HepG2 (cell line): ENCODE measurements around the gene ZNF25. TPM values are rescaled to one million over a fixed set of nuclear protein-coding genes. Genes with fewer than 3 reads are reported as not detected.

Source experiments
- CERS6 ChIP-seq: sonication (generic); formaldehyde crosslinking; IDR thresholded peaks from 2 replicates; pipeline ENCODE4 v1.5.0; 2020; ENCODE audit warnings: missing genetic modification reagents
- MAFK ChIP-seq, 2 experiments: IDR thresholded peaks in 1 of 2; conservative IDR thresholded peaks in 1 of 2; 2 replicates each; pipeline ENCODE4 v1.6.1; 2011; ENCODE audit warnings: improper control_type of control experiment in 2 of 2, low read length in 2 of 2
- MIER3 ChIP-seq: IDR thresholded peaks from 2 replicates; pipeline ENCODE4 v1.6.1; 2016; ENCODE audit warnings: missing compliant biosample characterization, borderline replicate concordance
- MXI1 ChIP-seq: IDR thresholded peaks from 3 replicates; pipeline ENCODE4 v1.6.1; 2012; ENCODE audit warnings: low read depth, low read length, inconsistent platforms, borderline replicate concordance
- MYNN ChIP-seq: sonication (generic); formaldehyde crosslinking; IDR thresholded peaks from 2 replicates; pipeline ENCODE4 v1.4.0; 2020; ENCODE audit warnings: mild to moderate bottlenecking, low read depth, missing genetic modification reagents
- NR2F6 ChIP-seq, 2 experiments: IDR thresholded peaks; 2 replicates each; pipeline ENCODE4 v1.6.1; 2016; ENCODE audit warnings: antibody characterized with exemption in 1 of 2, mild to moderate bottlenecking in 1 of 2
- RAD21 ChIP-seq: fragments of 450-650 bp; formaldehyde crosslinking; IDR thresholded peaks from 2 replicates; pipeline ENCODE4 v1.5.0; 2020; ENCODE audit warnings: mild to moderate bottlenecking
- SMYD3 ChIP-seq: sonication (generic); formaldehyde crosslinking; IDR thresholded peaks from 2 replicates; pipeline ENCODE4 v1.8.1; 2023; ENCODE audit warnings: mild to moderate bottlenecking, missing genetic modification reagents
- SRY ChIP-seq: sonication (generic); formaldehyde crosslinking; IDR thresholded peaks from 2 replicates; pipeline ENCODE4 v1.8.0; 2022; ENCODE audit warnings: mild to moderate bottlenecking, missing genetic modification reagents
- TEAD3 ChIP-seq: optimal IDR thresholded peaks from 2 replicates; pipeline ENCODE3; 2016; ENCODE audit warnings: borderline replicate concordance
- USF2 ChIP-seq, 2 experiments: sonication (generic) in 1 of 2; formaldehyde crosslinking in 1 of 2; IDR thresholded peaks; 2 replicates each; pipeline versions ENCODE4 v1.5.1 to v1.6.1; 2011 to 2020; ENCODE audit warnings: borderline replicate concordance in 1 of 2, low read depth in 1 of 2, low read length in 1 of 2, mild to moderate bottlenecking in 1 of 2, missing genetic modification reagents in 1 of 2, moderate library complexity in 1 of 2
- ZBTB25 ChIP-seq: IDR thresholded peaks from 2 replicates; pipeline ENCODE4 v1.6.1; 2018; ENCODE audit warnings: missing genetic modification reagents
- ZFX ChIP-seq: sonication (generic); formaldehyde crosslinking; IDR thresholded peaks from 2 replicates; pipeline ENCODE4 v1.4.0; 2020; ENCODE audit warnings: mild to moderate bottlenecking, low read depth, missing genetic modification reagents, moderate library complexity
- ZMYM4 ChIP-seq: sonication (generic); formaldehyde crosslinking; IDR thresholded peaks from 2 replicates; pipeline ENCODE4 v1.8.1; 2023; ENCODE audit warnings: mild to moderate bottlenecking, missing genetic modification reagents
- ZNF101 ChIP-seq: sonication (generic); formaldehyde crosslinking; IDR thresholded peaks from 2 replicates; pipeline ENCODE4 v1.4.0; 2020; ENCODE audit warnings: mild to moderate bottlenecking, low read depth, missing genetic modification reagents, borderline replicate concordance
- ZNF12 ChIP-seq: sonication (generic); formaldehyde crosslinking; IDR thresholded peaks from 2 replicates; pipeline ENCODE4 v1.5.0; 2020; ENCODE audit warnings: missing genetic modification reagents
- ZNF34 ChIP-seq: sonication (generic); formaldehyde crosslinking; IDR thresholded peaks from 2 replicates; pipeline ENCODE4 v1.4.0; 2020; ENCODE audit warnings: mild to moderate bottlenecking, missing genetic modification reagents, borderline replicate concordance
- ZNF44 ChIP-seq: sonication (generic); formaldehyde crosslinking; IDR thresholded peaks from 2 replicates; pipeline ENCODE4 v1.5.1; 2020; ENCODE audit warnings: mild to moderate bottlenecking, missing genetic modification reagents
- ZNF558 ChIP-seq: sonication (generic); formaldehyde crosslinking; IDR thresholded peaks from 2 replicates; pipeline ENCODE4 v1.9.0; 2022; ENCODE audit warnings: mild to moderate bottlenecking, missing genetic modification reagents, borderline replicate concordance
- ZNF746 ChIP-seq: sonication (generic); formaldehyde crosslinking; IDR thresholded peaks from 2 replicates; pipeline ENCODE4 v1.8.0; 2022; ENCODE audit warnings: mild to moderate bottlenecking, missing genetic modification reagents
- polyA plus RNA-seq, 8 experiments: library from polyadenylated mRNA; depleted of rRNA in 3 of 8; stranded (reverse) in 7 of 8; unstranded in 1 of 8; fragments of >200 nt; fragmentation: Illumina TruSeq in 4 of 8; extraction: Trizol in 4 of 8; gene quantifications; 2 replicates each; pipeline versions ENCODE4 v1.2.1 to v1.2.3, GENCODE V29; 2011 to 2016; ENCODE audit warnings: low read depth in 4 of 8, missing spikeins in 1 of 8, mixed read lengths in 1 of 8; ENCODE audit not compliant: insufficient read depth in 1 of 8
- total RNA-seq, 5 experiments: library from RNA; depleted of rRNA; stranded (reverse); fragments of >200 nt; fragmentation: Illumina TruSeq; extraction: Trizol; gene quantifications; 2 replicates each; pipeline ENCODE4 v1.2.3, GENCODE V29; 2016; ENCODE audit warnings: low read depth in 1 of 5
- TF ChIP-seq, protein P1 (sequence below): sonication (generic); formaldehyde crosslinking; IDR thresholded peaks from 2 replicates; pipeline ENCODE4 v1.4.0; 2020; ENCODE audit warnings: missing genetic modification reagents, mild to moderate bottlenecking, borderline replicate concordance

ZNF25 gene
- total and polyA plus RNA-seq, 2 of the 13 experiments (the other 11 are each of a cell fraction or from before 2014, with no cell fraction given): 1.4 to 1.5 TPM

DNA sequence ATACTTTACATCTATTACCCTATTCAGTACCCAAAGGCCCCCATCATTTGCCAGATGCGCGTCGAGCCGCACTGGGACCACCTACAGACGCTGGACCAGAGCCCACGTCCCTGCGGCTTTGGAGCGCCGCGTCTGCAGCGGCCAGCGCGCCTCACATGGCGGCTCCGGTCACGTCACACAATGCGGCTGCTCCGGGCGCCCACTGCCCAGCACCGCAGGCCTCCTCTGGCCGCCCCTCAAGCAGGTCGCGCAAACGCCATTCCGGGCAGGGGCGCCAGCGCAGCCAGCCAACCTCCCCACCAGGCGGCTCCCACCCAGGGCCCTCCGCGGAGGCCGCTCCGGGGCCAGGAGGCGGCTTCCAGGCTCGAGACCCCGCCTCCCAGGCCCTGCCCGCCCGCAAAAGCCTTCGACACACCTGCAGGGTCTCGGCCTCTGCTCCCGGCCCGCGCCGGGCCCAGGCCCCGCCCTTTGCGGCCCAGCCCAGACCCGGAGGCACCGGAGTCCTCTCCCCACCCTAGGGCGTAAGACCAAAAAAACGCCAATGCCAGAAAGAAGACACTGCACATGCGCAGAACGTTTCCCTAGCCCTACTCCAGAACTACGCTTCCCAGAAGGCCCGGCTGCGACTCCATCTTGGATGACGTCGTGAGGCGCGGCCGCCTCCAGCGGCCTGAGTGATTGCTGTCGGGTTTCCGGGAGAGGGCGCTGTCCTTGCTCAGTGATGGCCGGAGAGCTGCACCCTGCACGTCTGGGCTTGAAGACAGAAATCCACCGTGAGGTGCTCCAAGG lies at the start of gene ZNF25 (continued):
- TF ChIP-seq USF2 (IDR thresholded peaks at IDR 0.05; ENCODE audit: low read depth, low read length) (no peak), USF2 (CRISPR knock-in tag; IDR thresholded peaks at IDR 0.05; ENCODE audit: borderline replicate concordance) (peak; percentile 59; the same call in 1 of the 2 replicates), ZMYM4 (CRISPR knock-in tag) (peak; percentile 82), SMYD3 (CRISPR knock-in tag) (peak; percentile 59; the same call in 1 of the 2 replicates), MAFK (conservative IDR thresholded peaks at IDR 0.05 in 1 of 2, IDR thresholded peaks at IDR 0.05 in 1 of 2; ENCODE audit: low read length in 2 of 2) (no peak), SRY (peak; percentile 90), RAD21 (CRISPR knock-in tag) (peak; percentile 53), TEAD3 (CRISPR knock-in tag) (peak; percentile 3), ZNF746 (CRISPR knock-in tag) (no peak; the same call in 1 of the 2 replicates), NR2F6 (IDR thresholded peaks at IDR 0.05) (no peak), NR2F6 (CRISPR knock-in tag; IDR thresholded peaks at IDR 0.05) (0 out of 2 replicates have a peak, but pooled peaks have one; percentile 22), CERS6 (CRISPR knock-in tag) (0 out of 2 replicates have a peak, but pooled peaks have one; percentile 34), ZNF44 (0 out of 2 replicates have a peak, but pooled peaks have one; percentile 63), ZNF558 (CRISPR knock-in tag) (peak; percentile 66; the same call in 1 of the 2 replicates), ZNF12 (CRISPR knock-in tag) (peak; percentile 11), ZFX (peak; percentile 98), ZNF101 (no peak), MIER3 (CRISPR knock-in tag) (peak; percentile 72; the same call in 1 of the 2 replicates), ZNF34 (CRISPR knock-in tag) (peak; percentile 89; the same call in 1 of the 2 replicates), MYNN (peak; percentile 40; the same call in 1 of the 2 replicates), ZBTB25 (peak; percentile 69; the same call in 1 of the 2 replicates), MXI1 (peak; percentile 58; the same call in 1 of the 3 replicates)
- TF ChIP-seq, protein P1, sequence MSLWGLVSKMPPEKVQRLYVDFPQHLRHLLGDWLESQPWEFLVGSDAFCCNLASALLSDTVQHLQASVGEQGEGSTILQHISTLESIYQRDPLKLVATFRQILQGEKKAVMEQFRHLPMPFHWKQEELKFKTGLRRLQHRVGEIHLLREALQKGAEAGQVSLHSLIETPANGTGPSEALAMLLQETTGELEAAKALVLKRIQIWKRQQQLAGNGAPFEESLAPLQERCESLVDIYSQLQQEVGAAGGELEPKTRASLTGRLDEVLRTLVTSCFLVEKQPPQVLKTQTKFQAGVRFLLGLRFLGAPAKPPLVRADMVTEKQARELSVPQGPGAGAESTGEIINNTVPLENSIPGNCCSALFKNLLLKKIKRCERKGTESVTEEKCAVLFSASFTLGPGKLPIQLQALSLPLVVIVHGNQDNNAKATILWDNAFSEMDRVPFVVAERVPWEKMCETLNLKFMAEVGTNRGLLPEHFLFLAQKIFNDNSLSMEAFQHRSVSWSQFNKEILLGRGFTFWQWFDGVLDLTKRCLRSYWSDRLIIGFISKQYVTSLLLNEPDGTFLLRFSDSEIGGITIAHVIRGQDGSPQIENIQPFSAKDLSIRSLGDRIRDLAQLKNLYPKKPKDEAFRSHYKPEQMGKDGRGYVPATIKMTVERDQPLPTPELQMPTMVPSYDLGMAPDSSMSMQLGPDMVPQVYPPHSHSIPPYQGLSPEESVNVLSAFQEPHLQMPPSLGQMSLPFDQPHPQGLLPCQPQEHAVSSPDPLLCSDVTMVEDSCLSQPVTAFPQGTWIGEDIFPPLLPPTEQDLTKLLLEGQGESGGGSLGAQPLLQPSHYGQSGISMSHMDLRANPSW (CRISPR knock-in tag): no peak; the same call in 1 of the 2 replicates
